ENCODE data around the gene SAMD3.

DNA sequence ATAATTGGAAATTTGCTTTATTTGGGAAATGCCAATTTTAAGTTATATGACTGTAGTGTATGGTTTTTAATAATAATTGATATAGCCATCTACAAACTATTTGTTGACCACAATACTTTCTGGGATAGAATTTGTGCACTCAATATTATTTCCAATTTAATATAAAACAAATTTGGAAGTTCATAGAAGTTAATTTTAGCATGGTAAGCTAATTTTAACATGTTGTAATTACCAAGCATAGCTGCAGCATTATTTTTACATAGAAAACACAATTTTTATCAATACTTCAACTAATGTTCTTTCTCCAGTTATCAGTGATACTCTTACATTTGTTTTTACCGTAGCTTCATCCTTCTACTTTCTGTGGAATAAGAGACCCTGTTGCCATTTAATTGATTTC lies 103.5 kb downstream of the SAMD3 start:
- no peak for TF ChIP-seq EP300 (IDR thresholded peaks at IDR 0.05)
- TF ChIP-seq, protein P1, sequence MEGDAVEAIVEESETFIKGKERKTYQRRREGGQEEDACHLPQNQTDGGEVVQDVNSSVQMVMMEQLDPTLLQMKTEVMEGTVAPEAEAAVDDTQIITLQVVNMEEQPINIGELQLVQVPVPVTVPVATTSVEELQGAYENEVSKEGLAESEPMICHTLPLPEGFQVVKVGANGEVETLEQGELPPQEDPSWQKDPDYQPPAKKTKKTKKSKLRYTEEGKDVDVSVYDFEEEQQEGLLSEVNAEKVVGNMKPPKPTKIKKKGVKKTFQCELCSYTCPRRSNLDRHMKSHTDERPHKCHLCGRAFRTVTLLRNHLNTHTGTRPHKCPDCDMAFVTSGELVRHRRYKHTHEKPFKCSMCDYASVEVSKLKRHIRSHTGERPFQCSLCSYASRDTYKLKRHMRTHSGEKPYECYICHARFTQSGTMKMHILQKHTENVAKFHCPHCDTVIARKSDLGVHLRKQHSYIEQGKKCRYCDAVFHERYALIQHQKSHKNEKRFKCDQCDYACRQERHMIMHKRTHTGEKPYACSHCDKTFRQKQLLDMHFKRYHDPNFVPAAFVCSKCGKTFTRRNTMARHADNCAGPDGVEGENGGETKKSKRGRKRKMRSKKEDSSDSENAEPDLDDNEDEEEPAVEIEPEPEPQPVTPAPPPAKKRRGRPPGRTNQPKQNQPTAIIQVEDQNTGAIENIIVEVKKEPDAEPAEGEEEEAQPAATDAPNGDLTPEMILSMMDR (IDR thresholded peaks at IDR 0.05), result no peak
